Spinal cord (tissue), 10 donors: ENCODE data around the gene NYAP1. TPM values are rescaled to one million over a fixed set of nuclear protein-coding genes. Genes with fewer than 3 reads are reported as not detected.
A peak's percentile ranks its signal among the peaks of the same experiment; 100 is the strongest.

Source experiments
- DNase-seq, 6 donors: peaks; one replicate each; pipeline versions ENCODE4 v3.0.0 to v3.0.0-alpha.2; 2013 to 2015; ENCODE audit warnings: low spot score in 6 of 6, low read depth in 4 of 6
- H3K27ac ChIP-seq: one replicate; pipeline ENCODE4 v1.5.1; 2013; ENCODE audit warnings: low read depth, low read length, control low read depth
- H3K27me3 ChIP-seq: one replicate; pipeline ENCODE4 v1.6.1; 2013; ENCODE audit warnings: low read length; ENCODE audit not compliant: control insufficient read depth, insufficient read depth
- H3K36me3 ChIP-seq: one replicate; pipeline ENCODE4 v1.6.1; 2013; ENCODE audit warnings: low read length; ENCODE audit not compliant: control insufficient read depth, insufficient read depth
- H3K4me1 ChIP-seq: one replicate; pipeline ENCODE4 v1.6.1; 2013; ENCODE audit warnings: low read length; ENCODE audit not compliant: control insufficient read depth, insufficient read depth
- H3K4me3 ChIP-seq: one replicate; pipeline ENCODE4 v1.5.1; 2013; ENCODE audit warnings: low read depth, low read length, control low read depth
- H3K9me3 ChIP-seq: one replicate; pipeline ENCODE4 v1.6.1; 2013; ENCODE audit warnings: low read length; ENCODE audit not compliant: control insufficient read depth, insufficient read depth
- WGBS: methylation state at CpG from one replicate; pipeline ENCODE4 v1.1.5; 2013; ENCODE audit warnings: missing lambda C conversion rate; ENCODE audit not compliant: insufficient coverage; 5-methylcytosine and 5-hydroxymethylcytosine counted together
- polyA plus RNA-seq, 2 donors: library from polyadenylated mRNA; unstranded; fragments of 120-200 nt; gene quantifications; one replicate each; pipeline ENCODE4 v1.2.1, GENCODE V29; 2013; ENCODE audit not compliant: insufficient read length in 2 of 2
- total RNA-seq, 2 donors: library from RNA; depleted of rRNA in 1 of 2; stranded (reverse); fragments of 120-200 nt in 1 of 2; fragments of >200 nt in 1 of 2; gene quantifications; one replicate each; pipeline versions ENCODE4 v1.2.3 to v1.2.4, GENCODE V29; 2013 to 2014
- donor health status: healthy.

Gene NYAP1
- total and polyA plus RNA-seq, 4 donors, result 12.0 to 63.4 (median 37.4) TPM

DNA sequence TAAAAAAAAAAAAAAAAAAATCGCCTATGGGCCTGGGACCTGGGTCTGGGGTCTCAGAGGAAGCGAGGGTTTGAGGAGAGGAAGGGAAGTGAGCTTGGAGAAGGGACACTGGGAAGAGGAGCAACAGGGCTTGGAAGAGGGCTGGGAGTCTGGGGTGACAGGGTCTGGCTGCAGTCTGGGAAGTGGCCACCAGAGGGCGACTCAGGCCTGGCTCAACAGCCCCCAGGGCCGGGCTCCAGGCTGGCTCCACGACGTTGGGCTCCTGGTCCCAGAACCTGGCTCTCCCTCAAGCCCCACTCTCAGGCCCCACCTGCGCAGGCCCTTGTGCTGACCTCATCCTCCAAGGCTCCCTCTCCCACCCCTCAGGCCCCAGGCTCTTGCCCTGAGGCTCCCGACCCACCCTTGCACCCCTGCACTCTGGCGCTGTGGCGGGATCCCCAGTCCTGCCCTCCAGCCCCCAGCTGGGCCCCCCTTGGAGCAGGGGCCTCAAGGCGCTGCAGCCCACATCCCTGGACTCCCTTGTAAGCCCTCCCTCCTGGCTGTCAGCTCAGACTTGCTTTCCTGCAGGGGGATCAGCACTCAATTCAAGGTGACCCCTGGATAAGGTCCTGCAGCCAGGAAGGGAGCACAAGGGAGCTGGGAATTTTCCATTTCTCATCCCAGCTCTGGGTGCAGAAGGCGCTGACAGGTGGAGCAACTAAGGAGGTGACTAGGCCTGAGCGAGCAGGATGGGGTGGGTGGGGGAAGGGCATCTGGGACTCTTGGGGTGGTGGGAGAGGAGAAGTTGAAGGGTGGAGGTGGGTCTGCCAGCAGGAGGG lies 14.3 kb upstream of the NYAP1 start:
- WGBS, result 29% methylated on average over 13 of the region's 13 CpGs
- no peak overlapping the region for H3K27ac ChIP-seq
- H3K27me3 ChIP-seq, result no peaks in the 10 kb centered on the region
- peaks cover 63% of the 10 kb centered on the region for H3K4me1 ChIP-seq
- H3K4me3 ChIP-seq, result no peak overlapping the region
- no peaks in the 10 kb centered on the region for H3K9me3 ChIP-seq
- DNase-seq, result peak in 2 of 6 donors; percentile 91 to 92
- peaks cover 64% of the 10 kb centered on the region for H3K36me3 ChIP-seq

DNA sequence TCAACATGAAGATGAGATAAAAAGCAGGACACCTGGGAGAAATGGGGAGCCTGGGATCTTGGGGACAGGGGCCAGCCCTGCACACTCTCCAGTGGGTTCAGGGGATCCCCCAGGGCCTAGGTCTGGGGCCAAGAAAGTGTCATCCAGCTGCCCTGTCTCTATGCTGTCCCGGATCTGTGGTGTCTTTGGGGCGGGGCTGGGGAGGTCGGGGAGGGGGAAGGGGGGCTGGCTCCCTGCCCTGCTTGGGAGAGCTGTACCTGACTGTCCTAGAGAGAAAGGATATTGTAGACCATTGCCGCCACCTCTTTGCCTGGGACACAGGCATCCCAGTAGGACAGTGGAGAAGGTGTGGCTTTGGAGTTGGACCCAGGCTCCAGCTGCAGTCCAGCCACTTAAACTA lies 12.7 kb upstream of the NYAP1 start:
- no peak for DNase-seq
- Histone ChIP-seq H3K4me3 (no peak overlapping the region), H3K27ac (no peak overlapping the region), H3K9me3 (no peaks in the 10 kb centered on the region), H3K27me3 (no peaks in the 10 kb centered on the region), H3K4me1 (peaks cover 61% of the 10 kb centered on the region), H3K36me3 (peaks cover 66% of the 10 kb centered on the region)
- 73% methylated on average over 4 of the region's 4 CpGs for WGBS

DNA sequence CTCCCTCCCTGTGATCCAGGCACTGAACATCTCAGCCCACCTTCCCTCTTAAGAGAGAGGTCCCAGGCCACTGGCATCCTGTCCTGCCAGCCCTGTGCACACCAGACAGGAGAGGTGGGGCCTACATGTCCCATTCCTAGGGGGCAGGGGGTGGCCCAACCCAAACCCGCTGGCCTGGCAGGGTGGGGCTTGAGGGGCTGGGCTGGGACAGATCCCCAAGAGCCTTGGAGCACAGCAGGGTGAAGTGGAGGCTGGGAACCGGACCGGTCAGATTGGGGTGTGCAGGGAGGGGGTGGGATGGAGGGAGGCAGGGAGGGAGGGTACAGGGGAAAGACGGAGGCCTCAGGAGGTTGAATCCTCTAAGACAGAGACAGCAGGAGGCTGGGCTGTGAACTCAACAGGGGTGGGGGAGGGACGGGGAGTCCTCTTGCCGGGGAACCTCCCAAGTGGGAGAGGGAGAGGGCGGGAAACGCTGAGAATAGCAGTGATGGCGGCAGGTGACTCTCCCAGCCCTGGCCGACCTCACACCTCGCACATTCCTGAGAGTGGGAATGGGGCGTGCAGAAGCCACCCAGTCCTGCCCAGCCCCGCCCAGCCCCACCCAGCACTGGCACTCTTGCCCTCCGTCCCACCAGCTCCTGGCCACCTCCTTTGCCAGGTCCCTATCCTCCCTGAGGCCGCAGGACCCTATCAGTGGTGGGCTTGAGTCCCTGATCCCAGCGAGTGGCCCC lies 11.4 kb upstream of the NYAP1 start:
- 61% methylated on average over 14 of the region's 16 CpGs for WGBS
- no peaks in the 10 kb centered on the region for H3K9me3 ChIP-seq
- no peak overlapping the region for H3K4me3 ChIP-seq
- H3K27me3 ChIP-seq, result no peaks in the 10 kb centered on the region
- H3K36me3 ChIP-seq, result peaks cover 69% of the 10 kb centered on the region
- H3K4me1 ChIP-seq, result peaks cover 64% of the 10 kb centered on the region
- no peak for DNase-seq
- no peak overlapping the region for H3K27ac ChIP-seq

DNA sequence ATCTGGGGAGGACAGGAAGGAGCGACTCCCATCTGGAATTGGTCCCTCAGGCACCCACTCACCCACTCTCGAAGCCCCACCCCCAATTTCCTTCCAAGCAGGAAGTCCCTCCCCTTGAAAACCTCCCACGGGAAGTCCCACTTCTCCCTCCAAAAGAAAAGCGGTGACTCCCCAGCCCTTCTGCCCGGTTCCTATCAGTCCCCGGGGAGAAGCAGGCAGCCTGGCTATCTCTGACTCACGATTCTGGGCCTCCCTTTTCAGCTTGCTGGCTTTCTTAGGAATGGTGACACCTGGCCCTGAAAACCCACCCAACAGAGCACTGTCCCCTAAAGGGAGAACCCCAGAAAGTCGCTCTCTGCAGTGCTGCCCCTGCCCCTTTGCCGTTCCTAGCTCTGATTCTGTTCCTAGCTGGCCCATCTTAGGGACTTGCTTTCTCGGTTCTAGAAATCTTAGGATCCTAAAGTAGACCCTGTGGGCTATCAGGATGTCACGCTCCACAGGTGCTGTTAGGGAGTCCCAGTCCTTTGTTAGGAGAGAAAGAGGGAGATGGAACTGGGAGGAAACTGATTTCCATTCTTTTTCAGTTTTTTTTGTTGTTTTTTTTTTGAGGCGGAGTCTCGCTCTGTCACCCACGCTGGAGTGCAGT lies 10.8 kb upstream of the NYAP1 start:
- Histone ChIP-seq H3K27ac (no peak overlapping the region), H3K36me3 (peaks cover 66% of the 10 kb centered on the region), H3K27me3 (no peaks in the 10 kb centered on the region), H3K4me1 (peaks cover 65% of the 10 kb centered on the region), H3K9me3 (no peaks in the 10 kb centered on the region), H3K4me3 (no peak overlapping the region)
- DNase-seq, result no peak
- WGBS, result 68% methylated on average over 14 of the region's 14 CpGs

DNA sequence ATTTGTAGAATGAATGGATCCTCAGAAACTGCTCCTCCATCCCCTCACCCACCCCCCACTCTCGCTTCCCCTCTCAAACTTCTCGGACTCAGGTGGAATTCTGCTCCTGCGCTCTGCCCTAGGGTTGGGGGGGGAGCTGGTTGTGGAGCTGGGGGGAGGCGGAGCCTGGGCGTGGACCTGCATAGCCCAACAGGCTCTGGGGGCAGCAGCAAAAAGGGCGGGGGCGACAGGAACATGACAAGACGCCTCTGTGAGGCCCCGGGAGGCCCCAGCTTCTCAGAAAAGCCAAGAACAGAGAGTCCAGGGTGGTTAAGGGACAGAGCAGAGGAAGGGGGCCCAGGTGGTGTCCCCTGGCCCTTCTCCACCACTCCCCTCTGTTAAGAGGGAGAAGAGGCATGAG lies 8.2 kb upstream of the NYAP1 start:
- H3K27ac ChIP-seq, result peak overlapping the region; percentile 43
- DNase-seq, result no peak

DNA sequence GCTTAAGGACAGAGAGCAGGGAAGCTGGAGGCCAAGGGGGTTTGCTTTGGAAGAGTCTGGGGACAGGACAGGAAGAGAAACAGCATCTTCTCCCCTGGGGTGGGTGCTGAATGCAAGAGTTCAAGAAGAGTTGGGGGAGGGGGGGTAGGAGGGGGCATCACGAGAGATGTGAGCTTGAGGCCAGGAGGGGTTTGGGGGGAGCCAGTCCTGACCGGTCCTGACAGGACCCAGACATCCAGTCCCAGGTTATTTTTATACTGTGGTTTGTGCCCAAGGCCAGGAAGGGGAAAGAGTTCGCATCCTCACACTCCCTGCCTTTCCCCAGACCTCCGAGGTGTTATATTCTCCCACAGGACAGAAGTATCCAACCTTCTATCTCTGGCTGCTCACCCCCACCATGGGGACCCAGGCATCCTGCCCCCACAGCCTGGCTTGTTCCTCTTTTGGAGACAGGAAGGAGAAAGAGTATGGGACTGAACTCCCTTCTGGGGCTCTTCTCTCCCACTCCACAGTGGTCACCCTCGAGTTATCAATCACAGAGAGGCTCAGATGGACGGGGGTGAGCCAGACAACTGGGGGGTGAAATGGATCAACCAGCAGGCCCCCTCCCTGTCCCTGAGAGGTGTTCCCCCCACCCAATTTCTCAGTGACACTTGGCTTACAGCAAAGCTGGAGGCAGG lies 7.5 kb upstream of the NYAP1 start:
- Histone ChIP-seq H3K27ac (peak overlapping the region; percentile 43), H3K4me1 (peaks cover 60% of the 10 kb centered on the region), H3K36me3 (peaks cover 61% of the 10 kb centered on the region), H3K27me3 (no peaks in the 10 kb centered on the region), H3K4me3 (peak overlapping the region; percentile 2), H3K9me3 (no peaks in the 10 kb centered on the region)
- 20% methylated on average over 1 of the region's 6 CpGs for WGBS
- no peak for DNase-seq

More for the DNA sequence above, 8.2 kb upstream of the NYAP1 start:
- Histone ChIP-seq H3K4me1 (peaks cover 60% of the 10 kb centered on the region), H3K27me3 (no peaks in the 10 kb centered on the region), H3K9me3 (no peaks in the 10 kb centered on the region), H3K4me3 (no peak overlapping the region), H3K36me3 (peaks cover 61% of the 10 kb centered on the region)
- WGBS, result 33% methylated on average over 6 of the region's 9 CpGs

DNA sequence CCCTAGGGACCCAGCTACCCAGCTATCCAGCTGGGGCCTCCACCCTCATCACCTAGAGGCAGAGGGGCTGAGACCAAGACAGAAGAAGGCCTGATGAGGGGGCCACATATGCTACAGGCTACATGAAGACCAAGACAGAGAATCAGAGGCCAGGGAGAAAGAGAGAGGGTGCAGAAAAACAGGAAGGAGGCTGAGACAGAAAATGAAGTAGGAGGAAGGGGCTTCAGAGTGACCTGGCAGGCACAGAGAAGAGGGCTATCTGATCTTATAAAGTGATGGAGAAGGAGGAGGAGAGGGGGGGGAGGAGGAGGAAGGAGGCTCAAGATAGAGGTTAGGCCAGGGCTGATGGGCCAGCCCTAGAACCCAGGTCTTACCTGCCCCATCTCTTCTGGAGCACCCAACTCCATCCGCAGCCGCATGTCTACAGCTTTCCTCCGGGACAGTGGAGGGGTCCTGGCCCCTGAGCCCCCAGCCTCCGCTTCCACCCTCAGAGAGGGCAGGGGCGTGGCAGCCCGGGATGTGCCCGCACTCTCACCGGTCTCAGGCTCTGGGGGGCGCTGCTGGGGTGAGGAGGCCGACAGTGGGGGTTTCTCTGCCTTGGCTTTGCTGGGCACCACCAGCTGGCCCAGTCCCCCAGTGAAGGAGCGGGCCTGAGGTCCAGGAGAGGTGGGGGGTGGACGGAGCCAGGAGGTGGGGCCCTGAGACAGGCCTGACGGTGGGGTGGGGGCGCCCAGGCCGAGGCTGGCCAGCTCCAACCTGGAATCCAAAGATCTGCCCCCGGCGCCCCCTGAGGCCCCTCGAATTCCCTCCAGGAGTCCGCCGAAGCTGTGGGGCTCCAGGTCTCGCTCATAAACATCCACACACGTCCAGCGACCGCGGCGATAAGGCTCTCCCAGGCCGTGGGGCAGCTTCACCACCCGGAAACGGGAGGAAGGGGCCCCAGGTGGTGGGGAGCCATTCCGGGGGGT lies 6.5 kb upstream of the NYAP1 start:
- H3K4me1 ChIP-seq, result peaks cover 60% of the 10 kb centered on the region
- H3K4me3 ChIP-seq, result peak overlapping the region; percentile 97
- H3K36me3 ChIP-seq, result peaks cover 54% of the 10 kb centered on the region
- DNase-seq, result no peak
- 13% methylated on average over 22 of the region's 30 CpGs for WGBS
- H3K27ac ChIP-seq, result peak overlapping the region; percentile 40
- H3K9me3 ChIP-seq, result no peaks in the 10 kb centered on the region
- H3K27me3 ChIP-seq, result no peaks in the 10 kb centered on the region

DNA sequence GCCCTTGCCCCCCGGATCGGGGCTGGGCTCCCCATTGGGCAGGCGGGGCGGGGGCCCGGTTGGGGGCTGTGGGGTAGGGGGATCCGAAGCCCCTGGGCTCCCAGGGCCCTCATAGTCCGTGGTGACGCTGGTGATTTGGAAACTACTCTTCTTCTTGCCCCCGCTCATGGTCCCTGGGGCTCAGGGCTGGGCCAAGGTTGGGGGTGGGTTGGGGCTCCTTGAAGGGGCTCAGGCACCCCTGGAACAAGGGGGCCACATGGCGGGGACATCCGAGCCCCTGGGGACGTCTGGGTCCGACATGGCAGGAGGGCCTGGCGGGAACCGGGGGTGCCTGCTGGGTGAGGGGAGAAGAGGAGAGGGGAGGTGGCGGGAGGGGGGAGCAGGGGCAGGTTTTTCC lies 5.9 kb upstream of the NYAP1 start:
- 5% methylated on average over 14 of the region's 16 CpGs for WGBS

More for the DNA sequence above, 5.9 kb upstream of the NYAP1 start:
- H3K27ac ChIP-seq, result peak overlapping the region; percentile 87
- no peaks in the 10 kb centered on the region for H3K27me3 ChIP-seq
- peak overlapping the region; percentile 97 for H3K4me3 ChIP-seq
- no peaks in the 10 kb centered on the region for H3K9me3 ChIP-seq
- H3K36me3 ChIP-seq, result peaks cover 47% of the 10 kb centered on the region
- DNase-seq, result no peak
- peaks cover 63% of the 10 kb centered on the region for H3K4me1 ChIP-seq
